Suprapubic skin (tissue), 4 donors: ENCODE measurements around the gene CD3D. TPM values are rescaled to one million over a fixed set of nuclear protein-coding genes. Genes with fewer than 3 reads are reported as not detected.

Experiments
- DNase-seq, 2 donors: peaks; one replicate each; pipeline ENCODE4 v3.0.0-alpha.2; 2019; ENCODE audit warnings: low spot score in 2 of 2
- H3K27ac ChIP-seq: fragments of 200-600 bp; sonication (generic); one replicate; pipeline ENCODE4 v1.5.1; 2019
- H3K27me3 ChIP-seq: fragments of 200-600 bp; sonication (generic); one replicate; pipeline ENCODE4 v1.5.1; 2019
- H3K36me3 ChIP-seq: fragments of 200-600 bp; sonication (generic); one replicate; pipeline ENCODE4 v1.5.1; 2019
- H3K4me1 ChIP-seq: fragments of 200-600 bp; sonication (generic); one replicate; pipeline ENCODE4 v1.5.1; 2019
- H3K4me3 ChIP-seq: fragments of 200-600 bp; sonication (generic); one replicate; pipeline ENCODE4 v1.5.1; 2019; ENCODE audit warnings: mild to moderate bottlenecking
- H3K9me3 ChIP-seq: fragments of 200-600 bp; sonication (generic); one replicate; pipeline ENCODE4 v1.5.1; 2019
- EP300 ChIP-seq: sonication (generic); formaldehyde crosslinking; IDR thresholded peaks from one replicate; pipeline ENCODE4 v1.6.1; 2017; ENCODE audit warnings: antibody characterized with exemption
- POLR2A ChIP-seq, 2 donors: fragments of 450-650 bp; IDR thresholded peaks; one replicate each; pipeline ENCODE4 v1.6.1; 2017; ENCODE audit warnings: antibody characterized with exemption in 2 of 2, mild to moderate bottlenecking in 2 of 2, moderate library complexity in 2 of 2
- POLR2AphosphoS5 ChIP-seq, 3 donors: sonication (generic); formaldehyde crosslinking; IDR thresholded peaks; one replicate each; pipeline ENCODE4 v1.6.1; 2017; ENCODE audit warnings: antibody characterized with exemption in 3 of 3
- WGBS: methylation state at CpG from one replicate; pipeline ENCODE4 v1.1.5; 2018; 5-methylcytosine and 5-hydroxymethylcytosine counted together
- total RNA-seq, 4 donors: library from RNA; depleted of rRNA; stranded (reverse); fragments of >200 nt; gene quantifications; one replicate each; pipeline ENCODE4 v1.1.0, GENCODE V29; 2016
- TF ChIP-seq, protein P1 (sequence below), 2 donors: fragments of 200-600 bp in 1 of 2; fragments of 450-650 bp in 1 of 2; sonication (generic) in 1 of 2; IDR thresholded peaks; one replicate each; pipeline ENCODE4 v1.5.1; 2016 to 2019; ENCODE audit warnings: antibody characterized with exemption in 2 of 2, mild to moderate bottlenecking in 1 of 2, moderate library complexity in 1 of 2

Gene CD3D
- total RNA-seq, 4 donors from 2014 or later = 1.8 to 4.4 TPM; not detected in 2

DNA sequence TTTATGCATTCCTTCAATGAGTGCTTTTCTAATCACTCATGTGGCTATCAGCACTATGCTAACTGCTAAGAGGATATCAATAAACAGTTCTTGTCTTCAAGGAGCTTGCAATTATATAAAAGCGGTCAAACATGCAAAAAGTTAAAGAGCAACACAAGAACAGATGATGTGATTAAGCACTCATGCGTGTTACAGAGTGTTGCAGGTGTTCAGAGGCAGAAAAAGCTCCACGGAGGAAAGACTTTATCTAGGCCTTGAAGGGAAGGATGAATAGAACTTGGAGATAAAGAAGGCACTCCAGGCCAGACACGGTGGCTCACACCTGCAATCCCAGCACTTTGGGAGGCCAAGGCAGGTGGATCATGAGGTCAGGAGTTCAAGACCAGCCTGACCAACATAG, 24.4 kb downstream of the CD3D start:
- no peak for DNase-seq
- Histone ChIP-seq H3K27me3 (peaks cover 12% of the 10 kb centered on the region), H3K4me3 (no peak overlapping the region), H3K27ac (no peak overlapping the region), H3K36me3 (no peaks in the 10 kb centered on the region), H3K4me1 (peaks cover 20% of the 10 kb centered on the region), H3K9me3 (no peaks in the 10 kb centered on the region)
- 93% methylated on average over 4 of the region's 4 CpGs for WGBS
- TF ChIP-seq EP300 (no peak), POLR2AphosphoS5 (IDR thresholded peaks at IDR 0.05) (no peak), POLR2A (IDR thresholded peaks at IDR 0.05) (no peak)
- TF ChIP-seq, protein P1, sequence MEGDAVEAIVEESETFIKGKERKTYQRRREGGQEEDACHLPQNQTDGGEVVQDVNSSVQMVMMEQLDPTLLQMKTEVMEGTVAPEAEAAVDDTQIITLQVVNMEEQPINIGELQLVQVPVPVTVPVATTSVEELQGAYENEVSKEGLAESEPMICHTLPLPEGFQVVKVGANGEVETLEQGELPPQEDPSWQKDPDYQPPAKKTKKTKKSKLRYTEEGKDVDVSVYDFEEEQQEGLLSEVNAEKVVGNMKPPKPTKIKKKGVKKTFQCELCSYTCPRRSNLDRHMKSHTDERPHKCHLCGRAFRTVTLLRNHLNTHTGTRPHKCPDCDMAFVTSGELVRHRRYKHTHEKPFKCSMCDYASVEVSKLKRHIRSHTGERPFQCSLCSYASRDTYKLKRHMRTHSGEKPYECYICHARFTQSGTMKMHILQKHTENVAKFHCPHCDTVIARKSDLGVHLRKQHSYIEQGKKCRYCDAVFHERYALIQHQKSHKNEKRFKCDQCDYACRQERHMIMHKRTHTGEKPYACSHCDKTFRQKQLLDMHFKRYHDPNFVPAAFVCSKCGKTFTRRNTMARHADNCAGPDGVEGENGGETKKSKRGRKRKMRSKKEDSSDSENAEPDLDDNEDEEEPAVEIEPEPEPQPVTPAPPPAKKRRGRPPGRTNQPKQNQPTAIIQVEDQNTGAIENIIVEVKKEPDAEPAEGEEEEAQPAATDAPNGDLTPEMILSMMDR (IDR thresholded peaks at IDR 0.05) = no peak

DNA sequence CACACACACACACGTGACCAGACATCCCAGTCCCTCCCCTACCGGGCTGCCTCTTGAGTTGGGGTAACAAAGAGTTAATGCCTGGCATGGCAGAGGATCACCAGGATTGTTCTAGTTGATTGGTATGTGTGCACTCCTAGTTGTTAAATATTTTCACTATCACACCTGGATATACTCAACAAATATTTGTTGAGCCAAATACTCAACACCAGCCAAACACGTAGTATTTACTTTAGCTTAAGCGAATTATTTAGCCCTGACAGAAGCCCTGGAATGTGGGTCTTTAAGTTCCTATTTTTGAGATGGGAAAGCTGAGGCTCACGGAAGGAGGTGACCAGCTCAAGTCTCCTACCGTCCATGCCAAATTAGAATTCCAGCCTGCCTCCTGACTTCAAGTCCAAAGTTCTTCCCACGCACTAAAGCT, 27.5 kb downstream of the CD3D start:
- H3K4me1 ChIP-seq = peaks cover 20% of the 10 kb centered on the region
- WGBS = 75% methylated on average over 7 of the region's 7 CpGs
- H3K9me3 ChIP-seq = no peaks in the 10 kb centered on the region
- H3K4me3 ChIP-seq = no peak overlapping the region
- TF ChIP-seq, protein P1 (IDR thresholded peaks at IDR 0.05) = no peak
- TF ChIP-seq POLR2A (IDR thresholded peaks at IDR 0.05) (no peak), POLR2AphosphoS5 (IDR thresholded peaks at IDR 0.05) (no peak), EP300 (no peak)
- H3K36me3 ChIP-seq = no peaks in the 10 kb centered on the region
- no peak for DNase-seq
- no peak overlapping the region for H3K27ac ChIP-seq
- H3K27me3 ChIP-seq = peaks cover 15% of the 10 kb centered on the region

DNA sequence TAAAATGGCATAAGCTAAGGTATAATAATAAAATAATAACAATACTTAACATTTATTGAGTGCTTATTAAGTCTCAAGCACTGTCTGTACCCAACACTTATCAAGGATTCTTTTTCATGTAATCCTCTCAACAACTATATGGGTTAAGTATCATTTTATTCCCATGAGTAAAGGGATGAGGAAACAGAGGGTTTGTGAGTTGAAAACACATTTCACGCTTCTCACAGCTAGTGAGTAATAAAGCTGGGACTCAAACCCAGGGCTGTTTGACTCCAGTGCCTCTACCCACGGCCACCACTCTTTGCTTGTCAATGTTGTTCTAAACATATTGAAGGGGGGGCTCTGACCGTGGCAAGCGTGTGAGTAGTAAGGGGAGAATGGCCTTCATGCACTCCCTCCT, 29.3 kb downstream of the CD3D start:
- Histone ChIP-seq H3K4me3 (no peak overlapping the region), H3K36me3 (no peaks in the 10 kb centered on the region), H3K4me1 (peaks cover 20% of the 10 kb centered on the region), H3K27me3 (peaks cover 15% of the 10 kb centered on the region), H3K9me3 (no peaks in the 10 kb centered on the region), H3K27ac (no peak overlapping the region)
- TF ChIP-seq EP300 (no peak), POLR2AphosphoS5 (IDR thresholded peaks at IDR 0.05) (no peak), POLR2A (IDR thresholded peaks at IDR 0.05) (no peak)
- TF ChIP-seq, protein P1 (IDR thresholded peaks at IDR 0.05) = no peak
- no peak for DNase-seq
- 81% methylated on average over 4 of the region's 4 CpGs for WGBS

DNA sequence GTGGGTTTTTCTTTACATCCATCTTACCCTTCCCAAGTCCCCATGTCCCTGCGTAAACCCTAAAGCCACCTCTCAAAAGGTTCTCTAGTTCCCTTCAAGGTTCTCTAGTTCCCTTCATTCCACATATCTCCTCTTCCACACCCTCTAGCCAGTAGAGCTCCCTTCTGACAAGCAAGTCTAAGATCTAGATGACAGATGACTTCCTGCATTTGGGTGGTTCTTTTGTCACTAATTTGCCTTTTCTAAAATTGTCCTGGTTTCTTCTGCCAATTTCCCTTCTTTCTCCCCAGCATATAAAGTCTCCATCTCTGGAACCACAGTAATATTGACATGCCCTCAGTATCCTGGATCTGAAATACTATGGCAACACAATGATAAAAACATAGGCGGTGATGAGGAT, 30.2 kb downstream of the CD3D start:
- H3K36me3 ChIP-seq = no peaks in the 10 kb centered on the region
- TF ChIP-seq EP300 (no peak), POLR2AphosphoS5 (IDR thresholded peaks at IDR 0.05) (no peak), POLR2A (IDR thresholded peaks at IDR 0.05) (no peak)
- TF ChIP-seq, protein P1 (IDR thresholded peaks at IDR 0.05) = no peak
- H3K27me3 ChIP-seq = peaks cover 15% of the 10 kb centered on the region
- H3K4me1 ChIP-seq = peaks cover 20% of the 10 kb centered on the region
- H3K4me3 ChIP-seq = no peak overlapping the region
- 88% methylated on average over 2 of the region's 2 CpGs for WGBS
- DNase-seq = no peak
- H3K9me3 ChIP-seq = no peaks in the 10 kb centered on the region
- H3K27ac ChIP-seq = no peak overlapping the region

DNA sequence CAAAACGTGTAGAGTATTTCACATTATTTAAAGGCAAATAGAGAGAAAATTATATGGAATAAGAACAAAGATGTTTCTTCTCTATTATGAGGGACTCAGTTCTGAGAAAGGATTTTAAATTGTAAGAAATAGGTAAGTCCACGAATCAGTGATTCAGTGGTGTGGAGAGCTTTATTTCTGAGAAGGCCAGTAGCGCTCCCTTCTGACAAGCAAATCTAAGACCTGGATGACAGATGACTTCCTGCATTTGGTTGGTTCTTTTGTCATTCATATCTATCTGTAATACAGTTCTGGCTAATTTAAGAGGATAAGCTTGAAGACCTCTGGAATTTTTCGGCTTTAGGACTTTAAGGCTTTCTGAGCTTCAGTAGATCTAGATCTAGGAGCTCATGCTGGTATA, 31.0 kb downstream of the CD3D start:
- Histone ChIP-seq H3K36me3 (no peaks in the 10 kb centered on the region), H3K9me3 (no peaks in the 10 kb centered on the region), H3K27me3 (peaks cover 15% of the 10 kb centered on the region), H3K4me1 (peaks cover 14% of the 10 kb centered on the region), H3K4me3 (no peak overlapping the region), H3K27ac (no peak overlapping the region)
- WGBS = 68% methylated on average over 4 of the region's 4 CpGs
- no peak for TF ChIP-seq POLR2A (IDR thresholded peaks at IDR 0.05)
- TF ChIP-seq POLR2AphosphoS5 (IDR thresholded peaks at IDR 0.05) = no peak
- TF ChIP-seq, protein P1 (IDR thresholded peaks at IDR 0.05) = no peak
- TF ChIP-seq EP300 = no peak
- DNase-seq = no peak
